H9 (cell line): ENCODE results near the gene SUN1. TPM values are rescaled to one million over a fixed set of nuclear protein-coding genes. Genes with fewer than 3 reads are reported as not detected.

Experiments used
- DNase-seq: peaks from one replicate; pipeline ENCODE4 v3.0.0-alpha.2; 2017
- H2AFZ ChIP-seq: one replicate; pipeline ENCODE4 v1.6.1; 2013; ENCODE audit warnings: mild to moderate bottlenecking, low read length, control low read depth, moderate library complexity
- H2AK5ac ChIP-seq: 2 replicates; pipeline ENCODE4 v1.6.1; 2013; ENCODE audit warnings: low read length, control low read depth, mixed read lengths; ENCODE audit not compliant: insufficient read length
- H2BK120ac ChIP-seq: one replicate; pipeline ENCODE4 v1.6.1; 2013; ENCODE audit warnings: low read depth, mild to moderate bottlenecking, low read length, control low read depth, inconsistent platforms; ENCODE audit not compliant: poor library complexity, severe bottlenecking
- H2BK12ac ChIP-seq: 2 replicates; pipeline ENCODE4 v1.6.1; 2013; ENCODE audit warnings: low read length, control low read depth, mixed read lengths, low read depth; ENCODE audit not compliant: insufficient read length
- H2BK15ac ChIP-seq: 2 replicates; pipeline ENCODE4 v1.6.1; 2013; ENCODE audit warnings: low read depth, low read length, control low read depth
- H2BK20ac ChIP-seq: one replicate; pipeline ENCODE4 v1.6.1; 2013; ENCODE audit warnings: low read depth, mild to moderate bottlenecking, low read length, control low read depth, inconsistent platforms; ENCODE audit not compliant: poor library complexity, severe bottlenecking
- H2BK5ac ChIP-seq: 2 replicates; pipeline ENCODE4 v1.6.1; 2013; ENCODE audit warnings: low read length, control low read depth, mixed read lengths; ENCODE audit not compliant: insufficient read length
- H3K14ac ChIP-seq: 2 replicates; pipeline ENCODE4 v1.6.1; 2013; ENCODE audit warnings: low read length, control low read depth; ENCODE audit not compliant: insufficient read depth
- H3K18ac ChIP-seq: 2 replicates; pipeline ENCODE4 v1.6.1; 2013; ENCODE audit warnings: low read depth, mild to moderate bottlenecking, mixed read lengths, low read length, control low read depth; ENCODE audit not compliant: insufficient read length
- H3K23ac ChIP-seq: 2 replicates; pipeline ENCODE4 v1.6.1; 2013; ENCODE audit warnings: low read length, control low read depth, mixed read lengths, low read depth; ENCODE audit not compliant: insufficient read length
- H3K23me2 ChIP-seq: 2 replicates; pipeline ENCODE4 v1.6.1; 2013; ENCODE audit warnings: low read depth, mild to moderate bottlenecking, mixed read lengths, low read length, control low read depth; ENCODE audit not compliant: insufficient read length, poor library complexity, severe bottlenecking
- H3K27ac ChIP-seq: 2 replicates; pipeline ENCODE4 v1.5.1; 2013; ENCODE audit warnings: low read length, control low read depth, mixed read lengths, low read depth; ENCODE audit not compliant: insufficient read length
- H3K27me3 ChIP-seq: 2 replicates; pipeline ENCODE4 v1.6.1; 2013; ENCODE audit warnings: low read length, control low read depth, inconsistent platforms; ENCODE audit not compliant: insufficient read depth
- H3K4ac ChIP-seq: 2 replicates; pipeline ENCODE4 v1.6.1; 2013; ENCODE audit warnings: low read depth, mild to moderate bottlenecking, control low read depth, inconsistent platforms, low read length, moderate library complexity
- H3K4me1 ChIP-seq: 2 replicates; pipeline ENCODE4 v1.6.1; 2013; ENCODE audit warnings: low read length, control low read depth, inconsistent platforms; ENCODE audit not compliant: insufficient read depth
- H3K4me2 ChIP-seq: 2 replicates; pipeline ENCODE4 v1.6.1; 2013; ENCODE audit warnings: low read length, control low read depth, mixed read lengths; ENCODE audit not compliant: insufficient read length, insufficient read depth
- H3K56ac ChIP-seq: 2 replicates; pipeline ENCODE4 v1.6.1; 2013; ENCODE audit warnings: low read depth, mild to moderate bottlenecking, mixed read lengths, low read length, control low read depth; ENCODE audit not compliant: insufficient read length
- H3K79me1 ChIP-seq: 2 replicates; pipeline ENCODE4 v1.6.1; 2013; ENCODE audit warnings: low read depth, mild to moderate bottlenecking, moderate library complexity, low read length, control low read depth, inconsistent platforms; ENCODE audit not compliant: insufficient read depth, poor library complexity, severe bottlenecking
- H3K79me2 ChIP-seq: 2 replicates; pipeline ENCODE4 v1.6.1; 2013; ENCODE audit warnings: low read length, control low read depth, inconsistent platforms; ENCODE audit not compliant: insufficient read depth
- H3K9ac ChIP-seq: 2 replicates; pipeline ENCODE4 v1.6.1; 2013; ENCODE audit warnings: low read length, control low read depth, mixed read lengths; ENCODE audit not compliant: insufficient read length; ENCODE audit errors: extremely low read depth
- H3K9me3 ChIP-seq: one replicate; pipeline ENCODE4 v1.6.1; 2013; ENCODE audit warnings: low read depth, low read length, inconsistent platforms; ENCODE audit not compliant: control insufficient read depth
- H3T11ph ChIP-seq: one replicate; pipeline ENCODE4 v1.6.1; 2013; ENCODE audit warnings: mild to moderate bottlenecking, low read length, control low read depth, inconsistent platforms
- H4K20me1 ChIP-seq: one replicate; pipeline ENCODE4 v1.6.1; 2013; ENCODE audit not compliant: control insufficient read depth, insufficient read length, insufficient read depth
- H4K5ac ChIP-seq: 2 replicates; pipeline ENCODE4 v1.6.1; 2013; ENCODE audit warnings: low read depth, mild to moderate bottlenecking, mixed read lengths, low read length, control low read depth; ENCODE audit not compliant: insufficient read length
- H4K8ac ChIP-seq: replicated peaks from 2 replicates; pipeline ENCODE4 v1.6.1; 2013; ENCODE audit warnings: low read length, control low read depth, mixed read lengths, low read depth; ENCODE audit not compliant: insufficient read length
- H4K91ac ChIP-seq: 2 replicates; pipeline ENCODE4 v1.6.1; 2013; ENCODE audit warnings: low read depth, mild to moderate bottlenecking, moderate library complexity, mixed read lengths, low read length, control low read depth; ENCODE audit not compliant: insufficient read length
- H3K27ac Mint-ChIP-seq, 3 experiments: 2 replicates in 2 of 3; 3 replicates in 1 of 3; pipeline ENCODE4 v1.8.0; 2020 to 2021; ENCODE audit warnings: mixed read lengths in 3 of 3, mild to moderate bottlenecking in 1 of 3, moderate library complexity in 1 of 3
- H3K27me3 Mint-ChIP-seq: 2 replicates; pipeline ENCODE4 v1.8.0; 2021; ENCODE audit warnings: low read depth, mild to moderate bottlenecking, moderate library complexity, mixed read lengths
- H3K36me3 Mint-ChIP-seq, 3 experiments: 2 replicates in 2 of 3; 3 replicates in 1 of 3; pipeline ENCODE4 v1.8.0; 2020 to 2021; ENCODE audit warnings: low read depth in 3 of 3, mixed read lengths in 3 of 3; ENCODE audit not compliant: insufficient read depth in 1 of 3
- H3K4me1 Mint-ChIP-seq, 2 experiments: 2 replicates each; pipeline ENCODE4 v1.8.0; 2020; ENCODE audit warnings: mixed read lengths in 2 of 2
- H3K4me3 Mint-ChIP-seq, 2 experiments: 2 replicates in 1 of 2; 3 replicates in 1 of 2; pipeline ENCODE4 v1.8.0; 2020 to 2021; ENCODE audit warnings: mild to moderate bottlenecking in 2 of 2, mixed read lengths in 2 of 2, moderate library complexity in 1 of 2
- H3K9me3 Mint-ChIP-seq, 2 experiments: 2 replicates in 1 of 2; 3 replicates in 1 of 2; pipeline ENCODE4 v1.8.0; 2020; ENCODE audit warnings: mild to moderate bottlenecking in 2 of 2, mixed read lengths in 2 of 2, moderate library complexity in 1 of 2
- WGBS: extraction: QIAGEN DNeasy Blood & Tissue Kit; methylation state at CpG from one replicate; pipeline ENCODE4 v1.1.7; 2013; ENCODE audit warnings: missing lambda C conversion rate, low lambda C conversion rate, mixed read lengths; ENCODE audit not compliant: insufficient read length; ENCODE audit errors: extremely low coverage; 5-methylcytosine and 5-hydroxymethylcytosine counted together
- total RNA-seq: library from RNA; stranded (reverse); gene quantifications from 2 replicates; pipeline ENCODE4 v1.2.1, GENCODE V29; 2021
- TF ChIP-seq, protein P1 (sequence below): fragments of 200-600 bp; sonication (generic); conservative IDR thresholded peaks from 3 replicates; pipeline ENCODE4 v1.8.0; 2021; ENCODE audit warnings: antibody characterized with exemption, mild to moderate bottlenecking

SUN1 gene
- total RNA-seq, 1 experiment from 2014 or later = 118 TPM

- H3K4me1 Mint-ChIP-seq = peaks cover 40 to 42% of the 10 kb centered on the region in 2 experiments
- H3K56ac ChIP-seq = no peak overlapping the region
- H2BK12ac ChIP-seq = no peak overlapping the region
Observed at GRCh38 chr7:832968-833424, 720 bp downstream of the SUN1 start.

More at GRCh38 chr7:832968-833424, 720 bp downstream of the SUN1 start:
- no peak overlapping the region for H2AK5ac ChIP-seq
- H3K36me3 Mint-ChIP-seq = peaks cover 14 to 38% (median 27%) of the 10 kb centered on the region in 3 experiments
- H3K27ac ChIP-seq = no peak overlapping the region
- TF ChIP-seq, protein P1, sequence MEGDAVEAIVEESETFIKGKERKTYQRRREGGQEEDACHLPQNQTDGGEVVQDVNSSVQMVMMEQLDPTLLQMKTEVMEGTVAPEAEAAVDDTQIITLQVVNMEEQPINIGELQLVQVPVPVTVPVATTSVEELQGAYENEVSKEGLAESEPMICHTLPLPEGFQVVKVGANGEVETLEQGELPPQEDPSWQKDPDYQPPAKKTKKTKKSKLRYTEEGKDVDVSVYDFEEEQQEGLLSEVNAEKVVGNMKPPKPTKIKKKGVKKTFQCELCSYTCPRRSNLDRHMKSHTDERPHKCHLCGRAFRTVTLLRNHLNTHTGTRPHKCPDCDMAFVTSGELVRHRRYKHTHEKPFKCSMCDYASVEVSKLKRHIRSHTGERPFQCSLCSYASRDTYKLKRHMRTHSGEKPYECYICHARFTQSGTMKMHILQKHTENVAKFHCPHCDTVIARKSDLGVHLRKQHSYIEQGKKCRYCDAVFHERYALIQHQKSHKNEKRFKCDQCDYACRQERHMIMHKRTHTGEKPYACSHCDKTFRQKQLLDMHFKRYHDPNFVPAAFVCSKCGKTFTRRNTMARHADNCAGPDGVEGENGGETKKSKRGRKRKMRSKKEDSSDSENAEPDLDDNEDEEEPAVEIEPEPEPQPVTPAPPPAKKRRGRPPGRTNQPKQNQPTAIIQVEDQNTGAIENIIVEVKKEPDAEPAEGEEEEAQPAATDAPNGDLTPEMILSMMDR = no peak
- H4K20me1 ChIP-seq = no peaks in the 10 kb centered on the region
- H3K9ac ChIP-seq = no peak overlapping the region
- H3K27me3 ChIP-seq = no peaks in the 10 kb centered on the region
- no peak overlapping the region for H2BK120ac ChIP-seq
- H4K5ac ChIP-seq = no peak overlapping the region
- H2AFZ ChIP-seq = no peak overlapping the region
- H3K9me3 Mint-ChIP-seq = no peaks in the 10 kb centered on the region
- H3K23ac ChIP-seq = no peak overlapping the region
- no peak overlapping the region for H4K91ac ChIP-seq
- H3K23me2 ChIP-seq = peaks cover 3% of the 10 kb centered on the region
- peaks cover 14% of the 10 kb centered on the region for H3K79me1 ChIP-seq
- WGBS = no CpG with 5 or more reads among the region's 15 CpGs
- H3K9me3 ChIP-seq = no peaks in the 10 kb centered on the region
- H3K18ac ChIP-seq = no peak overlapping the region
- H3K27me3 Mint-ChIP-seq = no peaks in the 10 kb centered on the region
- H3K14ac ChIP-seq = no peak overlapping the region
- no peak overlapping the region for H2BK20ac ChIP-seq
- H2BK5ac ChIP-seq = no peak overlapping the region
- H2BK15ac ChIP-seq = no peak overlapping the region
- no peak overlapping the region for H3K4ac ChIP-seq
- peaks cover 12% of the 10 kb centered on the region for H3K4me1 ChIP-seq
- peak overlapping the region; percentile 34 to 91 (median 44); a peak in 6 of 7 replicates for H3K27ac Mint-ChIP-seq
- no peak overlapping the region for H3K4me2 ChIP-seq
- H4K8ac ChIP-seq = no peak overlapping the region
- H3K4me3 Mint-ChIP-seq = no peak overlapping the region
- H3K79me2 ChIP-seq = peaks cover 58% of the 10 kb centered on the region; the same call in 1 of the 2 replicates
- H3T11ph ChIP-seq = no peak overlapping the region
- DNase-seq = no peak
